SJCRH30 (cell line): Measurements from ENCODE around the gene STPG2. TPM values are rescaled to one million over a fixed set of nuclear protein-coding genes. Genes with fewer than 3 reads are reported as not detected.

Experiments used
- DNase-seq, 2 experiments: peaks; one replicate each; pipeline ENCODE4 v3.0.0-alpha.2; 2015 to 2020
- H3K27ac ChIP-seq: fragments of 250-450 bp; sonication (Bioruptor Pico); 2 replicates; pipeline ENCODE4 v1.5.1; 2020; ENCODE audit warnings: mild to moderate bottlenecking, moderate library complexity
- H3K27me3 ChIP-seq: fragments of 250-450 bp; sonication (Bioruptor Pico); 2 replicates; pipeline ENCODE4 v1.5.1; 2020; ENCODE audit warnings: mild to moderate bottlenecking, moderate library complexity
- H3K36me3 ChIP-seq: fragments of 250-450 bp; sonication (Bioruptor Pico); 2 replicates; pipeline ENCODE4 v1.5.1; 2020; ENCODE audit warnings: mild to moderate bottlenecking, moderate library complexity
- H3K4me1 ChIP-seq: fragments of 250-450 bp; sonication (Bioruptor Pico); 2 replicates; pipeline ENCODE4 v1.5.1; 2020; ENCODE audit warnings: mild to moderate bottlenecking, moderate library complexity
- H3K4me3 ChIP-seq: fragments of 250-450 bp; sonication (Bioruptor Pico); 2 replicates; pipeline ENCODE4 v1.5.1; 2020; ENCODE audit warnings: mild to moderate bottlenecking, moderate library complexity
- H3K9me3 ChIP-seq: fragments of 250-450 bp; sonication (Bioruptor Pico); replicated peaks from 2 replicates; pipeline ENCODE4 v1.5.1; 2020; ENCODE audit warnings: mild to moderate bottlenecking, moderate library complexity
- total RNA-seq: library from RNA; depleted of rRNA; stranded (reverse); fragments of >200 nt; shearing (Covaris generic); gene quantifications from 2 replicates; pipeline ENCODE4 v1.2.3, GENCODE V29; 2014

The STPG2 gene
- total RNA-seq, 1 experiment from 2014 or later: not detected

DNA sequence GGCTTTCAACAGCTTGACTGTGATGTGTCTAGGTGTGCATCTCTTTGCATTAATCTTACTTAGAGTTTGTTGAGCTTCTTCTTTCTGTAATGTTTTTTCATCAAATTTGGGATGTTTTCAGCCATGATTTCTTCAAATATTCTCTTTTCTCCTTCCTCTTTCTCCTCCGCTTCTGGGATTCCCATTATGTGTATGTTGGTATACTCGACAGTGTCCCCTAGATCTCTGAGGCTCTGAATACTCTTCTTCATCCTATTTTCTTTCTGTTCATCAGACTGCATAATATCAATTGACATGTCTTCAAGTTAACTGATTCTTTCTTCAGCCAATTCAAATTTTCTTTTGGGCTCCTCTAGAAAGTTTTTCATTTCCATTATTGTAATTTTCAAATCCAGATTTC, 25.9 kb downstream of the STPG2 start:
- Histone ChIP-seq H3K27ac (no peak overlapping the region), H3K4me3 (no peak overlapping the region), H3K27me3 (no peaks in the 10 kb centered on the region), H3K9me3 (no peaks in the 10 kb centered on the region), H3K4me1 (no peaks in the 10 kb centered on the region), H3K36me3 (no peaks in the 10 kb centered on the region)
- DNase-seq: no peak

DNA sequence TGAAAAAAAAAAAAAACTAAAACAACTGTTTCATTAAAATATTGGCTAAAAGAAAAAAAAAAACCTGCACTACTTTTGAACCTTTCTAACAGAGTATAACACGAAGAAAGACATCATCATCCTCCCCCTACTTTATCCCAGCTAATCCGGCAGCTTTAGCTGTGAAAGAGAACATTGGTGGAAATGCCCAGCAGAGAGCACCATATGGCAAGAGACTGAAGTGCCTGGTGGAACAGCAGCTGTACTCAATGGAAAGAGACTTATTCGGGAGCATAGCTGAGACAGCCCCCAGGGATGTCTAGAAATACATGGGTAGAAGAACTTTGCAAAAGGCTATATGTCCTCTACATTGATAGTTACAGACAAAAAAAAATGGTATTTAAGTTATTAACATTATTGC, 30.3 kb downstream of the STPG2 start:
- no peaks in the 10 kb centered on the region for H3K36me3 ChIP-seq
- no peaks in the 10 kb centered on the region for H3K9me3 ChIP-seq
- peak; percentile 62 to 76 for DNase-seq
- no peak overlapping the region for H3K4me3 ChIP-seq
- no peaks in the 10 kb centered on the region for H3K27me3 ChIP-seq
- H3K27ac ChIP-seq: no peak overlapping the region
- H3K4me1 ChIP-seq: no peaks in the 10 kb centered on the region

DNA sequence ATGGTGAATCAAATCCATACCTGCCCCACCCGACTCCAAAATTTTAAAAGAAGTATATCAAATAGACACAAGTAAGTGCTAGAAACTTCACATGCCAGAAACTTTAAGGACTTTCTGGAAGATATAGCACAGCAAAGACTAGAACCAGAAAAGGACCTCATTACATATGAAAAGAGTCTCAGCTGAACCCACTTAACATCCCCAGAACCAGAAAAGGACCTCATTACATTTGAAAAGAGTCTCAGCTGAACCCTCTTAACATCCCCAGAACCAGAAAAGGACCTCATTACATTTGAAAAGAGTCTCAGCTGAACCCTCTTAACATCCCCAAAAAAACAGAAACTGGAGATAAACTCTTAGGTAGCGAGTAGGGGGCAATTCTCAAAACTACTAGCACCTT, 32.3 kb downstream of the STPG2 start:
- Histone ChIP-seq H3K4me1 (no peaks in the 10 kb centered on the region), H3K27ac (no peak overlapping the region), H3K9me3 (no peaks in the 10 kb centered on the region), H3K4me3 (no peak overlapping the region), H3K27me3 (no peaks in the 10 kb centered on the region; the same call in 1 of the 2 replicates), H3K36me3 (no peaks in the 10 kb centered on the region)
- DNase-seq: no peak

DNA sequence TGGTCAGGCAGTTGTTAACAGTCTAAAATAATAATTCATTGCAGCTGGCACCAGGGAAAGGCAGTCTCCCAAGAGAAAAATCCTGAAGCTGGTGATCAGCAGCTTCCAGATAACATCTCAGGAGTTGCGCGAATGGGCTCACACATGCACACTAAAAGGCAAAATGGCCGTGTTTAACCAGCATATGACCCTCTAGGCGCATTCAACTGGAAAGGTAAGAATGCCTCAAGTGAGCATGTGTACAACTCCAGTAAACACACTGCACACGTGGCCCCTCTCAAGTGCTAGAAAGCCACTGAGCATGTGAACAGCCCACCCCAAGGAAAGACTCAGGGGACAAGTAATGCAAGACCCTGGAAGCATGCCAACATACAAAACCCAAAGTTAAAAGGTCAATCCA, 33.1 kb downstream of the STPG2 start:
- H3K4me1 ChIP-seq: no peaks in the 10 kb centered on the region

DNA sequence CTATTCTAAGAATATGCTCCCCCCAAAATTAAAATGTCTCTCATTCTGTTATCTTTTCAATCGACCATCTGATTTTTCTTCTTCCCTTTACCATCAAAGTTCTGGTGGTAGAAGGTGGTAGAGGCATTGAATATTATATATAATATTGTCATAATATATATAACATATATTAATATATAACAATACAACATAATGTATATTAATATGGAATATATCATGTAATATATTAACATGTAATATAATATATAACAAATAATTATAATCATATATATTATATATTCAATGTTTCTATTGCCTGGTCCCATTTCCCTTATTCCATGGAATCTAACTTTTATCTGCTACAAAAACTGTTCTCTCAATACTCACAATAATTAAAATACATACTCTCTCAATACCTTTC, 40.6 kb downstream of the STPG2 start:
- DNase-seq: no peak
- H3K4me3 ChIP-seq: no peak overlapping the region
- H3K36me3 ChIP-seq: no peaks in the 10 kb centered on the region
- no peaks in the 10 kb centered on the region for H3K9me3 ChIP-seq
- H3K27ac ChIP-seq: no peak overlapping the region
- H3K4me1 ChIP-seq: no peaks in the 10 kb centered on the region
- no peaks in the 10 kb centered on the region; the same call in 1 of the 2 replicates for H3K27me3 ChIP-seq

More for the DNA sequence above, 33.1 kb downstream of the STPG2 start:
- Histone ChIP-seq H3K4me3 (no peak overlapping the region), H3K27ac (no peak overlapping the region), H3K9me3 (no peaks in the 10 kb centered on the region), H3K36me3 (no peaks in the 10 kb centered on the region), H3K27me3 (no peaks in the 10 kb centered on the region; the same call in 1 of the 2 replicates)
- DNase-seq: peak in 1 of 2 experiments; percentile 10

DNA sequence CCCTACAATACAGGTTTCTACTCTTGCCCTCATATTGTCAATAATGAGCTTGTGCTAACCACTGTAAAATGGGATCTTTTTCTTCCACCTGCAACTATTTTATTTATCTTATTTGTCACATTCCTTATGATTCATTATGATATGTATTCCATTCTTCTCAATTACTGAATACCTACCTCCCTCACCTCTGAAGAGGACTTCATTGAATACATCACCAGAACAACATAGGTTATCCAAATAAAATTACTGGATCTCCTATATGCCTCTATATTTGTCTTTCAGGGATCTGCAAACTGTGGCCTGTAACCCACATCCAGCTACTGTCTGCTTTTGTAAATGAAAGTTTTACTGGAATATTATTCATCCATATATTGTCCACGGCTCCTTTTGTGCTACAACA, 41.3 kb downstream of the STPG2 start:
- DNase-seq: no peak

DNA sequence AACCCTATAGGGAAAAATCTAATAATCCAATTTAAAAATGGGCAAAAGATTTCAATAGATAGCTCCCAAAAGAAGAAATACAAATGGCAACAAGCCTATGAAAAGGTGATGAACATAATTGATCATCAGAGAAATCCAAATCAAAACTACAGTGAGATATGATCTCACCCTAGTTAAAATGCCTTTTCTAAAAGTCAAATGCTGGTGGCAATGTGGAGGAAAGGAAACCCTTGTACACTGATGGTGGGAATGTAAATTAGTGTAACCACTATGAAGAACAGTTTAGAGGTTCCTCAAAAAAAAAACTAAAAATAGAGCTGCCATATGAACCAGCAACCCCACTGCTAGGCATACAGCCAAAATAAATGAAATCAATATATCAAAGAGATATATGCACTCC, 44.5 kb downstream of the STPG2 start:
- H3K4me3 ChIP-seq: no peak overlapping the region
- H3K4me1 ChIP-seq: no peaks in the 10 kb centered on the region
- no peaks in the 10 kb centered on the region for H3K36me3 ChIP-seq
- H3K27ac ChIP-seq: no peak overlapping the region
- H3K9me3 ChIP-seq: no peaks in the 10 kb centered on the region
- H3K27me3 ChIP-seq: no peaks in the 10 kb centered on the region
- peak in 1 of 2 experiments; percentile 14 for DNase-seq

More for the DNA sequence above, 41.3 kb downstream of the STPG2 start:
- Histone ChIP-seq H3K27ac (no peak overlapping the region), H3K4me1 (no peaks in the 10 kb centered on the region), H3K27me3 (no peaks in the 10 kb centered on the region), H3K36me3 (no peaks in the 10 kb centered on the region), H3K9me3 (no peaks in the 10 kb centered on the region), H3K4me3 (no peak overlapping the region)

DNA sequence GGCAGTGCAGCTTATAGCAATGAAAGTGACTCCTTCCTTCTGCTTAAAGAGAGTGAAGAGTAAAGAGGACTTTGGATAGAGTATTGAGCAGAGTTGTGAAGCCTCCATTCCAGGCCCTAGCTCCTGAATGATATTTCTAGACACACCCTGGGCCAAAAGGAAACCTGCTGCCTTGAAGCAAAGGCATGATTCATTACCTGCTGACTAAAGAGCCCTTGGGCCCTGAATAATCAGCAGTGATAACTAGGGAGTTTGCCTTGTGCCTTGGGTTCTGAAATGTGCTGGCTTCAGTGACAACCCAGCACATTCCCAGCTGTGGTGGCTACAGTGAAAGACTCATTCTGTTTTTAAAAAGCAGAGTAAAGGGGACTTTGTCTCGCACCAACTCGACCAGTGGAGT, 49.2 kb downstream of the STPG2 start:
- Histone ChIP-seq H3K27me3 (no peaks in the 10 kb centered on the region), H3K27ac (no peak overlapping the region), H3K4me3 (no peak overlapping the region), H3K4me1 (no peaks in the 10 kb centered on the region), H3K9me3 (no peaks in the 10 kb centered on the region), H3K36me3 (no peaks in the 10 kb centered on the region)
- DNase-seq: no peak

DNA sequence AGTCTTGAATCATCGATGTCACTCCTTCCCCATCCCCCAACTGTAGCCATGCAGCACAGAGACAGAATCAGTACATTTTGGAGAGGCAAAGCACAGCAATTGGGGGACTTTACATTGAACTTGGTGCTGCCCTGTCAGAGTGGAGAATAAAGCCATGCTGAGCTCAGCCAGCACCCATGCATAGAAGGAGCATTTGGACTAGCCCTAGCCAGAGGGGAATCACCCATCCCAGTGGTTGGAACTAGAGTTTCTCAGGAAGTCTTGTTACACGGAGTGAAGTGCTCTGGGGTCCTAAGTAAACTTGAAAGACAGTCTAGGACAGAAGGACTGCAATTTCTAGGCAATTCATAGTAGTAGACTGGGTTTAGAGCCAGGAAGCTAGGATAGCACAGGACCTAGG, 49.6 kb downstream of the STPG2 start:
- no peaks in the 10 kb centered on the region for H3K36me3 ChIP-seq
- H3K27me3 ChIP-seq: no peaks in the 10 kb centered on the region
- no peak for DNase-seq
- no peaks in the 10 kb centered on the region for H3K4me1 ChIP-seq
- H3K27ac ChIP-seq: no peak overlapping the region
- H3K9me3 ChIP-seq: no peaks in the 10 kb centered on the region
- no peak overlapping the region for H3K4me3 ChIP-seq

DNA sequence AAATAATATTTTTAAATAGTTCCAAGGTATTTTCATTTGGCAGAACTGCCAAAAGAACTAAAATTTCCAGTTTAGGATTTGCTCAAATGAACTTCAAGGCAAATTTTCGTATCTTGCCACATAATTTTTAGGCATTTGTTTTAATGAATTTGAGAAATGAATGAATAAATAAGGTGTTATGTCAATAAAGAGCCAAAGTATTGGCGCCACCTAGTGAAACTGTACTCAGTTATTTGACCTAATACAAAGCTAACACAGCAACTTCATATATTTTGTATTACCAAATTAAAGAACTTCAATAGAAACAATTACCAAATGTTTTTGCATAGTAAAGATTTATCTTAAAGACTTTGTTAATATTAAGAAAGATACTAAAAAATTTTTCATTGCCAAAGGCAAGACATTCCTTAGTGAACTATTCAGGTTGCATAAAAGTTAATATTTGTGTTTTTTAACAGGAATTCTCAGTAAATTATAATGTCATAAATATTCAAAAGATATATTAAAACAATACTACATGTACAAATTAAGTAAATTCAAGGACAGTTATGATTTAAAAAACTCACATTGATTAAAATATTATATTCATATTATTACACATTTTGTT, 50.3 kb downstream of the STPG2 start:
- no peaks in the 10 kb centered on the region for H3K4me1 ChIP-seq
- H3K27me3 ChIP-seq: no peaks in the 10 kb centered on the region
- H3K9me3 ChIP-seq: no peaks in the 10 kb centered on the region
- H3K36me3 ChIP-seq: no peaks in the 10 kb centered on the region
- DNase-seq: peak in 1 of 2 experiments; percentile 54
- H3K4me3 ChIP-seq: no peak overlapping the region
- H3K27ac ChIP-seq: no peak overlapping the region

DNA sequence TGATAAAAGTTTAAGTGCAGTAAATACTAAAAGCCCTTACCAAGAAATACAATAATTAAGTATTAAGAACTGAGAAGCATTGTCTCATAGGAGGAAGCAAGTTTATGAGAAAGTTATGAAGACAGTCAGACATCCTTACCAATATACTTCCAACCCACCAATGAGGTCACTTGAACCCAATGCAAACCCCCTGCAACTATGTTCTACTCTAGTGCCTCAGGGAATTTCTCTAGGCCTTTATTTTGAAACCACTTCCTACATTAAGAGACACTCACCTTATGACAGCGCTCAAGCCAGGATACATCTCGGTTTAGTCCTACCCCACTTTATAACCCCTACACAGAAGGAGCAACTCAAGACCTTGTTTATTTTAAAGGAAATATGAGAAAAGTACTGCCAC, 61.3 kb downstream of the STPG2 start:
- H3K36me3 ChIP-seq: no peaks in the 10 kb centered on the region
- DNase-seq: no peak

DNA sequence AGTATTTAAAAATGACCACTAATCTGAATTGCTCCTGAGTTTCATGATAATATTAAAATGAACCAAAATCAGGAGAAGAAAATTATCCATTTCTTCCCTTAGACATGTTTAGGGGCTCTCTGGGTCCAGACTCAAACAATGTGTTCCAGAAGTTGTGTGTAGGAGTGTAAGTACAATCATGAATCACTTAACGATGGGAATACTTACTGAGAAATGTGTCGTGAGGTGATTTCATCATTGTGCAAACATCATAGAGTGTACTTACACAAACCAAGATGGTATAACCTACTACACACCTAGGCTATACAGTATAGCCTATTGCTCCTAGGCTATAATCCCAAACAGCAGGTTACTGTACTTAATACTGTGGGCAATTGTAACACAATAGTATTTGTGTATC, 74.8 kb downstream of the STPG2 start:
- Histone ChIP-seq H3K27ac (no peak overlapping the region), H3K36me3 (no peaks in the 10 kb centered on the region; the same call in 1 of the 2 replicates), H3K4me1 (no peaks in the 10 kb centered on the region), H3K4me3 (no peak overlapping the region), H3K9me3 (no peaks in the 10 kb centered on the region), H3K27me3 (no peaks in the 10 kb centered on the region)
- no peak for DNase-seq

More for the DNA sequence above, 61.3 kb downstream of the STPG2 start:
- Histone ChIP-seq H3K27me3 (no peaks in the 10 kb centered on the region), H3K27ac (no peak overlapping the region), H3K9me3 (no peaks in the 10 kb centered on the region), H3K4me1 (no peaks in the 10 kb centered on the region), H3K4me3 (no peak overlapping the region)

DNA sequence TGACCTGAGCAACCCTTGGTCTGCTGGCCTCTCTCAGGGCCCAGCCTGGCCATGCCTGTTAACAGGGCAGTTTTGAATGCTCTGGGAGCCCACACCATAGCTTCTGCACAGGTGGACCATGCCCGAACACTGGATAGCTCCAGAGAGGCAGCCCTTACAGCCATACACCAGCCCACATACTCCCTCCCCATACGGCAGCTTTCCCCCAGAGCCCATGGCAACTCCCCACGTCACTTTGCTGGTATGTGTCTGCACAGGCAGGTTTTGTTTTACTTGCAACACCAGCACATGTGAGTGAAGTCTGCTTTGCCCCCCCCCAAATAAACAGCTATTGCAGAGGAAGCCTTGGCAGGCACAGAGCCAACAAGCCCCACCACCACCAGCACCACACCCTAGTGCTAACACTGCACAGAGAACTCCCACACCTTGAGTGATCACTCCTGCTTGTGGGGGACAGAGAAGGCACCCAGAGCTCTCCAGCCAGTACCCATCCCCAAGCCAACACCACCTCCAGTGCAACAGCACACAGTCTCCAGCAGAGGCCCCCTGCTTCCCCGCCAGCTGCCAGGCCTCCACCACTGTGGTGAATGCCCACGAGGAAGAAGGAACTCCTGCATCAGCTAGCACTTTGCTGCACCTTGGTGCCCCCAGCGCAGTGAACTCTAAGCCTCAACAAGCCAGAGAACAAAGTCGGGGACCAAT, 87.3 kb downstream of the STPG2 start:
- H3K4me1 ChIP-seq: no peaks in the 10 kb centered on the region
- H3K36me3 ChIP-seq: no peaks in the 10 kb centered on the region
- no peak overlapping the region for H3K27ac ChIP-seq
- no peaks in the 10 kb centered on the region for H3K9me3 ChIP-seq
- peak; percentile 2 to 6 for DNase-seq
- no peaks in the 10 kb centered on the region for H3K27me3 ChIP-seq
- no peak overlapping the region for H3K4me3 ChIP-seq

DNA sequence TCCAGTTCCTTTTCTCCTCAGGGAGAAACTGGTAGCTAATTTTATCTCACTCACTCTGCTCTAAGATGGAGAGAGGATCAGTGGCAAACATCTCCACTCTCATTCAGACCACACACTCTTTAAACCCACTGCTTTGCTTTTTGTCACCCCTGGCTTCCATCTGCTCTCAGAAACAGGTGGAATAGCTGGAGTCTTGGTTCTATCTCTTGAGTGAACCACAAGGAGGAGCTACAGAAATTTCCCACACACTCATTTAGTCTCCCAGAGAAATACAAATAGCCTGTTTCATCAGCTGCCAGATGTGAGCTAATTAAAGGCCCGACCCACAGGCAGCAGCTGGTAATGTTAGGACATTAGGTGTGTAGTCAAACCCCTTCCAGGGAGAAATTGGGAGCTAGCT, 96.6 kb downstream of the STPG2 start:
- H3K27me3 ChIP-seq: no peaks in the 10 kb centered on the region; the same call in 1 of the 2 replicates
- H3K27ac ChIP-seq: no peak overlapping the region
- no peaks in the 10 kb centered on the region for H3K4me1 ChIP-seq
- H3K36me3 ChIP-seq: no peaks in the 10 kb centered on the region
- DNase-seq: peak in 1 of 2 experiments; percentile 24
- H3K4me3 ChIP-seq: no peak overlapping the region
- H3K9me3 ChIP-seq: no peaks in the 10 kb centered on the region

DNA sequence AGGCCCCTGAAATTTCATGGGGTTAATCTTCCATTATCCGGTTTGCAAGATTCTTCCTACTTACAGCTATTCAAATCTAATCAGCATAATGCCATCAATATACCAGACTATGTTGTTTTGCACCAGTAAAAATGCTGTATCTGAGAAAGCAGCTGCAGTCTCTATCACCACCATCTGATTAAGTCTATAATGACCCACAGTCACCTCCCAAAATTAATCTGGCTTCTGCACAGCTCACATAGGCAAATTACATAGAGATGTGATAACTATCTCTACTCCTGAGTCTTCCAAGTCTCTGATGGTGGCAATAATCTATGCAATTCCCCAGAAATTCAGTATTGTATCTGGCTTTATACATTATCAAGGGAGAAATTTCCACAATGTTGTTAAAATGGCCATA, 113.2 kb downstream of the STPG2 start:
- Histone ChIP-seq H3K36me3 (no peaks in the 10 kb centered on the region), H3K9me3 (no peaks in the 10 kb centered on the region), H3K4me1 (no peaks in the 10 kb centered on the region), H3K4me3 (no peak overlapping the region), H3K27ac (no peak overlapping the region), H3K27me3 (no peaks in the 10 kb centered on the region)
- DNase-seq: no peak

DNA sequence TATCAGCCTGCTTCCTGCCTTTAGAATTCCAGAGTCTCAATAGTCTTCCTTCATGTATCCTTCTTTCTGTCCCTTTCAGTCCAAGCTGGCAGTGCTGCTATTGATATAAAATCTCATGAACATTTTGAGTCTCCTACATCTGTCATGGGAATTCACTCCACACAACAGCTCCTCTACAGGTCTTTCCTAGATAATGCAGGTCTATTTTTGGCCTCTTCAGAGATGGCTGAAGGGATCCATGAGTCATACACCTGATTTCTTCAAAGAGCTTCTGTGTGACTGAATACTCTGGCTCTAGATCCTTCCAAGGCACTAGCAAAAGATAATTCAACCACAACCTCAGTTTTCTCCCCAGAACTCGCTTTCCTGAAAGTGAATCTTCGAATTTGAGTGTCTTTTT, 115.4 kb downstream of the STPG2 start:
- Histone ChIP-seq H3K4me3 (no peak overlapping the region), H3K27me3 (no peaks in the 10 kb centered on the region), H3K9me3 (no peaks in the 10 kb centered on the region), H3K36me3 (no peaks in the 10 kb centered on the region), H3K27ac (no peak overlapping the region), H3K4me1 (no peaks in the 10 kb centered on the region)
- peak in 1 of 2 experiments; percentile 39 for DNase-seq
